Urinary bladder (tissue), 4 donors: Measurements from ENCODE around the gene PWWP2A. TPM values are rescaled to one million over a fixed set of nuclear protein-coding genes. Genes with fewer than 3 reads are reported as not detected.

ENCODE experiments used
- DNase-seq: peaks from one replicate; pipeline ENCODE4 v3.0.0-alpha.2; 2015; ENCODE audit errors: extremely low spot score
- H3K27ac ChIP-seq: one replicate; pipeline ENCODE4 v1.5.1; 2013; ENCODE audit warnings: low read depth, mild to moderate bottlenecking, moderate library complexity
- H3K36me3 ChIP-seq: one replicate; pipeline ENCODE4 v1.6.1; 2013; ENCODE audit warnings: mild to moderate bottlenecking, moderate library complexity; ENCODE audit not compliant: insufficient read depth
- H3K4me1 ChIP-seq: one replicate; pipeline ENCODE4 v1.6.1; 2013; ENCODE audit warnings: mild to moderate bottlenecking, moderate library complexity; ENCODE audit not compliant: insufficient read depth
- H3K4me3 ChIP-seq: one replicate; pipeline ENCODE4 v1.5.1; 2013; ENCODE audit warnings: low read depth, low read length
- WGBS: extraction: QIAGEN DNeasy Blood & Tissue Kit; methylation state at CpG from one replicate; pipeline ENCODE4 v1.1.7; 2013; 5-methylcytosine and 5-hydroxymethylcytosine counted together
- polyA plus RNA-seq: library from polyadenylated mRNA; stranded (reverse); fragments of 200-250 nt; gene quantifications from one replicate; pipeline ENCODE4 v1.2.3, GENCODE V29; 2013
- total RNA-seq: library from RNA; depleted of rRNA; stranded (reverse); fragments of >200 nt; gene quantifications from one replicate; pipeline ENCODE4 v1.2.3, GENCODE V29; 2014
- donor health status: healthy with polysubstance abuse.
- donor health status: healthy.

PWWP2A gene
- total and polyA plus RNA-seq, 2 donors, result 12.5 to 50.4 TPM

DNA sequence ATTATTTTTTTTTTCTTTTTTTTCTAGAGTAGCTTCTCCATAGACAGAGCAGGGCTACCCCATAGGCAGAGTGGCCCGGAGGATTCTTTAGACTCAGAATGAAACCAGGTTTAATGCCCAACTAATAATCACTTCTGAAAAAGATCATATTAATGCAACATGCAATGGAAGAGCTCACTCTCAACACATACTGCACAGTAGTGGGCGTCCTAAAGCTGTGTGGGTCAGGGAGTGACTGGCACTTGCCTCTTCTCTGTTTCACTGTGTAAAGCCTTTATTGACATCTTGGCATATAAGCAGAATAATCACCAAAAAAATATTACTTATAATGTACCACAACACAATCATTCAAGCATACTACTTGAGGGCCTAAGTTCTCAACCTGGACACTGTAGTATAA, 11.1 kb downstream of the PWWP2A start:
- 93% methylated on average over 2 of the region's 2 CpGs for WGBS

GRCh38 chr5:160105686-160106360, 13.4 kb downstream of the PWWP2A start:
- Histone ChIP-seq H3K36me3 (peaks cover 2% of the 10 kb centered on the region), H3K4me3 (no peak overlapping the region), H3K27ac (no peak overlapping the region), H3K4me1 (no peaks in the 10 kb centered on the region)
- 69% methylated on average over 4 of the region's 4 CpGs for WGBS
- DNase-seq, result no peak

More for the DNA sequence above, 11.1 kb downstream of the PWWP2A start:
- Histone ChIP-seq H3K4me3 (no peak overlapping the region), H3K4me1 (no peaks in the 10 kb centered on the region), H3K27ac (no peak overlapping the region), H3K36me3 (peaks cover 2% of the 10 kb centered on the region)
- no peak for DNase-seq

DNA sequence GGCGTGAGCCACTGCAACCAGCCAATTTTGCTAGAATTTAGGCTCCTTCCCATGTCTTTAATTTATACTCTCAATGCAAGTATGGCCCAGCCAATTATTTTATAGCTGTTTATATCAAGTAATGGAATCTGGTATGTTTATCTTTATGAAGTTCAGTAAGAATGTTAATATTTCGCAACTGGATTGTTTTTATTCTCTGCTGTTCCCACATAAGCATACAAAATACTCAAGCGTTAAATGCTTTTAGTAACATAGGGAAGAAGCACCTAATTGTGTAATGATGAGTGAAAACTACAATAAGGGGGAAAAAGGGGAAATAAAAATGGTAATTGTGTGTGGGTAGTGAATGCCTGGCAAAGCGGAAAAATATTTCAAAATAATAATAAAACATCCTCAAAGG, 21.3 kb downstream of the PWWP2A start:
- peaks cover 3% of the 10 kb centered on the region for H3K36me3 ChIP-seq
- no peak overlapping the region for H3K4me3 ChIP-seq
- no peak for DNase-seq
- no peaks in the 10 kb centered on the region for H3K4me1 ChIP-seq
- H3K27ac ChIP-seq, result peak overlapping the region; percentile 59
- 42% methylated on average over 4 of the region's 4 CpGs for WGBS

- Histone ChIP-seq H3K4me3 (no peak overlapping the region), H3K36me3 (peaks cover 5% of the 10 kb centered on the region), H3K27ac (no peak overlapping the region), H3K4me1 (no peaks in the 10 kb centered on the region)
- WGBS, result 94% methylated on average over 2 of the region's 2 CpGs
- DNase-seq, result no peak
These were observed 23.1 kb downstream of the PWWP2A start for GRCh38 chr5:160096178-160096577.

- Histone ChIP-seq H3K36me3 (peaks cover 5% of the 10 kb centered on the region), H3K4me3 (no peak overlapping the region), H3K27ac (no peak overlapping the region), H3K4me1 (no peaks in the 10 kb centered on the region)
- DNase-seq, result no peak
- WGBS, result 94% methylated on average over 11 of the region's 11 CpGs
These were observed 26.1 kb downstream of the PWWP2A start for GRCh38 chr5:160092960-160093707.

- H3K36me3 ChIP-seq, result peaks cover 5% of the 10 kb centered on the region
- H3K4me3 ChIP-seq, result no peak overlapping the region
- WGBS, result 84% methylated on average over 7 of the region's 7 CpGs
- no peaks in the 10 kb centered on the region for H3K4me1 ChIP-seq
- no peak for DNase-seq
- no peak overlapping the region for H3K27ac ChIP-seq
These were observed 26.7 kb downstream of the PWWP2A start for GRCh38 chr5:160092514-160092913.

GRCh38 chr5:160090059-160090458, 29.2 kb downstream of the PWWP2A start:
- DNase-seq, result no peak
- Histone ChIP-seq H3K4me1 (no peaks in the 10 kb centered on the region), H3K4me3 (no peak overlapping the region), H3K27ac (no peak overlapping the region), H3K36me3 (peaks cover 5% of the 10 kb centered on the region)
- 86% methylated on average over 1 of the region's 1 CpG for WGBS

DNA sequence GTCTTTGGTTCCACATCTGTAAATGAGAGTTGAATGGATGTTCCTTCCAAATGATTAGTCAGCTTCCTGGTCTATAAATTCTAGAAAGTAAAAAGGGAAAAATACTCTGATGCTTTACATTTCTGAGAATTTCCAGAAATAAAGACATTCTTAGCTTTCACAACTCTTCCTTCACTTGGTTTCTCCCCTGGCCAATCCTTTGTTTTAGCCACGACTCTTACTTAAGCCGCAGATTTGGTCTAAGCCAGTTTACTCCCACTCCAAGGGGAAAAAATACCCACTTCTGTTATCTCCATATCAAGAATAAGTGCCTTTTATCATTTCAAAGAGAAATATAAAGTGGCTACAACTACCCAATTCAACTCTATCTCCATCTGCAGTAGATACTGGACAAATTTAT, 29.7 kb downstream of the PWWP2A start:
- peaks cover 5% of the 10 kb centered on the region for H3K36me3 ChIP-seq
- no peak overlapping the region for H3K27ac ChIP-seq
- no peaks in the 10 kb centered on the region for H3K4me1 ChIP-seq
- WGBS, result 68% methylated on average over 2 of the region's 2 CpGs
- no peak overlapping the region for H3K4me3 ChIP-seq
- no peak for DNase-seq

- DNase-seq, result no peak
- 84% methylated on average over 1 of the region's 1 CpG for WGBS
- Histone ChIP-seq H3K27ac (no peak overlapping the region), H3K36me3 (peaks cover 5% of the 10 kb centered on the region), H3K4me1 (no peaks in the 10 kb centered on the region), H3K4me3 (no peak overlapping the region)
These were observed 30.4 kb downstream of the PWWP2A start for GRCh38 chr5:160088805-160089204.

GRCh38 chr5:160087199-160087598, 32.1 kb downstream of the PWWP2A start:
- WGBS, result 98% methylated on average over 1 of the region's 1 CpG
- no peak for DNase-seq
- Histone ChIP-seq H3K27ac (no peak overlapping the region), H3K4me1 (peaks cover 2% of the 10 kb centered on the region), H3K36me3 (no peaks in the 10 kb centered on the region), H3K4me3 (no peak overlapping the region)

DNA sequence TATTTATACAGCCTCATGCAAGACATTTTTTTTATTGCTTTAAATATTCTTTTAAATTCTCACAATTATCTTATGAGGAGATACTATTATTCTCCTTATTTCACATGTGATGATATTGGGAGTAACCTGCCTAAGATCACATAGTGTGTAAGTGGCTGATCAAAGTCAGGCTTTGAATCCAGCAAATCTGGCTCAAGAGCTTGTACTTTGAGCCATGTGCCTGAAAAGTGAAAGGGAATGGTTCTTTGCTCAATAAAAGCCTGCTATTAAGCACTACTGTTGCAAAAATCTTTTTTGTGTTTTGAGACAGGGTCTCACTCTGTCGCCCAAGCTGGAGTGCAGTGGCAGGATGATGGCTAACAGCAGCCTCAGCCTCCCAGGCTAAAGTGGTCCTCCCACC, 35.1 kb downstream of the PWWP2A start:
- 96% methylated on average over 1 of the region's 1 CpG for WGBS
- Histone ChIP-seq H3K27ac (no peak overlapping the region), H3K36me3 (no peaks in the 10 kb centered on the region), H3K4me1 (peaks cover 3% of the 10 kb centered on the region), H3K4me3 (no peak overlapping the region)
- no peak for DNase-seq

DNA sequence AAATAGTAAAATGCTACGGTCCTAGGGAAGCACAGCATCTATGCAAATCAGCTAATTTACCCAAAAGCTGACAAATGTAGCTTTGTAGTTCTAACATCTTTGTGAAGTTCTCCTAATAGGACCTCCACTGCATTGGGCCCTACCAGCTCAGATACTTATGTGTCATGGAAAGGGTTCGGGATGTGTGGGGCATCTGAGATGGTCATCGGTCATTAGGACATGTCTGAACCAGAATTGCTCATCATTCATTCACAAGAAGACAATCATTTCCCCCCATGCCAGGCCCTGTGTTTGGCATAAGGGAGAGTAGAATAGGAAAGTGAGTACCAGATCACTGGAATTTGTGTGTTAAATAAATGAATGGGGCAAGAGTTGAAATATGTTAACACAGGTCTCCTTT, 35.7 kb downstream of the PWWP2A start:
- Histone ChIP-seq H3K4me3 (no peak overlapping the region), H3K4me1 (peaks cover 3% of the 10 kb centered on the region), H3K27ac (no peak overlapping the region), H3K36me3 (no peaks in the 10 kb centered on the region)
- WGBS, result 56% methylated on average over 3 of the region's 3 CpGs
- no peak for DNase-seq

GRCh38 chr5:160082614-160083500, 36.4 kb downstream of the PWWP2A start:
- DNase-seq, result no peak
- H3K4me1 ChIP-seq, result peaks cover 3% of the 10 kb centered on the region
- 46% methylated on average over 9 of the region's 9 CpGs for WGBS
- no peak overlapping the region for H3K4me3 ChIP-seq
- H3K27ac ChIP-seq, result no peak overlapping the region
- no peaks in the 10 kb centered on the region for H3K36me3 ChIP-seq
